A673 (cell line): ENCODE data around the gene GAL3ST1.

ENCODE experiments used
- CTCF ChIP-seq: fragments of 300-800, 200-600 bp; sonication (generic); conservative IDR thresholded peaks from 2 replicates; pipeline ENCODE4 v1.5.1; 2017; ENCODE audit warnings: low read depth, mild to moderate bottlenecking, antibody characterized with exemption, low read length, moderate library complexity, mixed read lengths
- EZH2 ChIP-seq: fragments of 200-600 bp; sonication (generic); IDR thresholded peaks from 2 replicates; pipeline ENCODE4 v1.6.1; 2017; ENCODE audit warnings: borderline replicate concordance, low read depth, mild to moderate bottlenecking, mixed read lengths, antibody characterized with exemption, low read length; ENCODE audit not compliant: poor library complexity, severe bottlenecking

DNA sequence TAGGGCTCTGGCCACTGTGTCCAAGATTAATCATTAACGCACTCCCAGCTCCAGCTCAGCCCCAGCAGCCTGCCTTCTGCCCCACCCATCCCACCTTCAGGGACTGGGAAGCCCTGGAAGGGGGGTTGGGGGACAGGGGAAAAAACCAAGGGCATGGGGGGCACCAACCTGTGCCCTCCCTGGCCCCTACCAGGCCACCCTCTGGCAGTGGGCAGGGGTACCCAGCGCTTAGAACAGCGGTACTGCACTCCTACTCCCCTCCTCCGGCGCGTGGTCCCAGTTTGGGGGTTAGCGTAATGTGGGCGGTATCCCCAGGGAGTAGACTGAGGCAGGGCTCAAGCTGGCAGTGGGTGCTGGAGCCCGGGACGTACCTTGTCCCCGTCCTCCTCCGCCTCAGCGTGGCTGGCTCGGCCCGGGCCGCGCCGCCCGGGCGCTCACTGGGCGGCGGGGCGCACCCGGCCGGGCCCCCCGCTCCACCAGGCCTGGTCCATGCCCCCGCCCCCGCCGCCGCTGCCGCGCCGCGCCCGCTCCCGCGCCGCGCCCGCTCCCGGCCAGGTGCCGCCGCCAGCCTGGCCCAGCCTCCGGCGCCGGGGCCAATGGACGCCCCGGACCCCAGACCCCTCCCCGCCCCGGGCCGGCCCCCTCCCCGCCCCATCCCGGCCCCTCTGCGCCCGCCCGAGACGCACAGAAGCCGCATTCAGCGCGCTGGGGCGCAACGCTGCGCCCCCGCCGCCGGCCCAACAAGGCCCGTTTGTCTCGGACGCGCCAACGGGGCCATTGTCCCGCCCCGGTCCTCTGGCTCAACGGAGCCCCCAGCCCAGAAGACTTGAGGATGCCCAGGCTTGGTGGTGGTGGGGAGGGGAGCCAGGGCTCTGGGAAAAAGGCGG, at the start of gene GAL3ST1:
- TF ChIP-seq CTCF: no peak
- no peak for TF ChIP-seq EZH2
